CD4-positive, alpha-beta T cell treated with Interleukin-21 for 1 hour (primary cell): ENCODE measurements around the gene PARD3.

Experiments used
- DNase-seq: peaks from one replicate; pipeline ENCODE4 v3.0.0-alpha.2; 2020

Gene PARD3

DNA sequence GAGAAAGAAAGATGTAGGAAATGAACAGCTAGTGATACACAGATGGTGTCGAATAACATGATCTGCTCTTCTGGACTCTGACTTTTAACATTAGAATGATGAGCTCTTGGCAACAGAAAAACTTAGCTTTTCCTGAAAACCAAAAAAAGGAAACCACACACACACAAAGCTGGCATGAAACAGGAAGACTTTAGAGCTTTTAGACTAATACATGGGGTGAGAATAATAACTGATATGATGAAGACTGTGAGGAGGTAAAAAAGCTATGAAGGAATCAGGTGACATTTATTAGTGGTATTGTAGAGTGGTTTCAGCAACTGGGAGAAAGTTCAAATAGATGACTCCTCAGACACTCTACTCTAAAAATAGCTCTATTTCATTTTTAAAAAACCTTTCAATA lies 491.9 kb downstream of the PARD3 start:
- DNase-seq = no peak

DNA sequence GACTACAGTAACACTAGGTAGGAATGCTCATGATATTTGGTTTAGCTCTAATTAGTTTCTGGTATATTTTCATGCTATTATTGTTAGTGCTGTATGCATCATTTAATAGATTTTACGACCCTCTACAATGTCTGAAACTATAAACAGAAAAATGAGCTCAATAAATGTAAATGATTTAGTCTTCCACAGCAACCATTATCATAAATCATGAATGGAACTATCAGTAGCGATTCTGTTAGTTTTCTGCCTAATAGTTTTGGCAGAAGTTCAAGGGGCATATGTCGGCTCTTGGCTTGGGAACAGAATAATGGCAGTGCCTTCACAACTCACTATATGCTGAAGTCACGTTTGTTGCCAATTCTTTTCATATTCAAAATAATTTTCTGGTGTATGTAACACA lies 494.8 kb downstream of the PARD3 start:
- no peak for DNase-seq

DNA sequence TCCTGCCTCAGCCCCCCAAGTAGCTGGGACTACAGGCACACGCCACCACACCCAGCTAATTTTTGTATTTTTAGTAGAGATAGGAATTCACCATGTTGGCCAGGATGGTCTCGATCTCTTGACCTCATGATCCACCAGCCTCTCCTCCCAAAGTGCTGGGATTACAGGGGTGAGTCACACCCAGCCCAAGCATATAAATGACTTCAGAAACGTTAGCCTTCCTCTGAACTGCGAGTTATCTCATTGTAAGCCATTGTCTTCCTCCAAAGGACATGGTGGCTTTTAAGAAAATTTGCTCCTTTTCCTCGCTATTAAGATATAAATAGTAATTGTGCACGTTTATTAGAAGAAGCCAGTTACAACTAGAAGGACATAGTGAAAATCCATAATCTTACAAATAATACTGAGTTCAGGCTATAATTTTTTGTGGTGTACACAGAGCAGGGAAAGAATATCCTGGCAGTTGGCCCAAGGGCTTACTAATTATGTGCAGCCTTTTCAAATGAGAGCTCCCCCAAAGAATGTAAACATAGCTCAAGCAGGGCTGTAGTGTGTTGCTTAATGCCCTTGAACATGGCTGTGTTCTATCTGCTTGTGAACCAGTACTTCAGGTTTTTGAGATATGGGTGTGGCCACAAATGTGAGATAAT lies 495.8 kb downstream of the PARD3 start:
- DNase-seq = no peak

DNA sequence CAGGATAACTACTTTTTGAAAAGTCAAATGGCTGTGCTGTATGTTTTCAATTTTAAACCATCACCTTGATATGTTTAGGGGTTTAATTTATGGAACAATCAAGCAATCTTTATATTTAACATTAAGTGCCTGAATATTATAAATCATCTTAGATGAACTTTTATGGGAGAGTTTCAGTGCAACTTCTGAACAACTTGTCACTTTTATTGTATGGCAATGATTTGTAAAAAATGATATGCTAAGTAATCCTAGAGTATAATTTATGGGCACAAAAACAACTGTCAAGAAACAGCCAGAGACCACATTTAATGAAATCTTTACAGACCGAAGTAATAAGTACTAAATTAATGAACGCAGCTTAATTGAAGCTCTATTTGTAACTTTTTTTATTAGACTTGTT lies 498.9 kb downstream of the PARD3 start:
- DNase-seq = no peak

DNA sequence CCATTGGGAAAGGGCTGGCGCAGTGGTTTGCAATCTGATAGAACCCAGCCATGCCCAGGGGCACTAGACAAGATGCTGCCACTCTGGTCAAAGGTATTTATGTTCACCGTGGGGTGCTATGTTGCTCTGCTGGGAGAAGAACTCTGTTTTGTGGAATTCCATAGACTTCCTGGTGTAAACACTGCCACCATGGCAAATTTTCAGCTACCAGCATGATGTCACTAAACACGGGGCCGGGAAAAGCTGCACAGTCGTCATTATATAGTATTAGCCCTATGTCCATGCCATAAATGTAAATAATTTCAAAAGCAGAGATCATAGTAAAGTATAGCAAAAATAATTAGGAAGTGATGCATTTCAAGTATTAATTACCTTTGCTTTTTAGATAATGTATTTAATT lies 500.6 kb downstream of the PARD3 start:
- no peak for DNase-seq

DNA sequence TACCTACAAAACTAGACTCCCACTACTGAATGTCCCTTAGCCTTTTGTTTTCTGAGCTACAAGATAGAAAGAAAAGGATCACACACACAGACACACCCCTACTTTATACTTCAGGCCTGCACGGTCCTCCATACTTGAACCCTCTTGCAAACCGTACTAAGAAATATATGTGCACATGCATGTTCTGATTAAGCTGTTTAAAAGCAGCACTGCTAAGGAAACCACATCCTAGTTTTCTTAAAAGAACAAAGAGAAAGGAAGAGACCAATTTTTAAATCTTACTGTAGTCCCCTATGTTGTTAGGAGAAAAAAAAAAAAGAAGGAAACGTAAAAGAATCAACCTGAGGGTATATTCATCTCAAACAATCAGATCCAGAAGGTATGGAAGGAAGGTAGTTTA lies 501.2 kb downstream of the PARD3 start:
- DNase-seq = no peak

DNA sequence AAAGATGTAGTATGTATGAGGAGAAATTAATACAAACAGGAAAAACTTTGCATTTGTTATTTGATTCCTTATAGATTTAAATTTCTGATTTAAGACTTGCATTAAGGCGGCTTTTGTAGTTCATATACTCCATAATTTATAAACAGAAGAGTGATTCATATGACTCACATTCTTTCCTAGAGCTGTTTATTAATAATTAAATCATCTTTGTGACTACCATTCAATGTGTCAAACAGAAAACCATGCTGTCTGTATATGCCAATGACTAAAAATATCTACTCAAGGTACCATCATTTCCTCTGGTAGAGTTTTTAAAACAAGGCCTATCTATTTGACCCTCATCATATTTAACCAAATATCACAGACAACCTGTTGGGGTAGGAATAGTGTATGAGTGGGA lies 501.7 kb downstream of the PARD3 start:
- no peak for DNase-seq

DNA sequence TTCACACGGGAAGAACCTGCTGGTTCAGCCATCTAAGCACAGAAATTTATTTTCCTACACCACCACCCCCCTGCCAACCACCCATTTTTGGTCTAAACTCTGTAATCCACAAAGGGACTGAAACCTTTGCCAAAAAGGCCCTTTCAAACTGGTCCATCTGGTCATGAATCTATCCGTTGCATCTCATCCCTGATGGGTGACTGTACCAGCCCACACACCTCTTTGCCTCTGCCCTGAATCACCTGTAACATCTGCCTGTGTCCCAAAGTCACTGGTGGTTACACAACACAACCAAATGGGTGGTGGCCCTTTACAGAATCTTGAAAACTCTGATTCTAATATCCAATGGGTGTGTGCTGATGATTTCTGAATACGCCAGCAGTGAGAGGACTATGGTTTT lies 503.4 kb downstream of the PARD3 start:
- DNase-seq = no peak

DNA sequence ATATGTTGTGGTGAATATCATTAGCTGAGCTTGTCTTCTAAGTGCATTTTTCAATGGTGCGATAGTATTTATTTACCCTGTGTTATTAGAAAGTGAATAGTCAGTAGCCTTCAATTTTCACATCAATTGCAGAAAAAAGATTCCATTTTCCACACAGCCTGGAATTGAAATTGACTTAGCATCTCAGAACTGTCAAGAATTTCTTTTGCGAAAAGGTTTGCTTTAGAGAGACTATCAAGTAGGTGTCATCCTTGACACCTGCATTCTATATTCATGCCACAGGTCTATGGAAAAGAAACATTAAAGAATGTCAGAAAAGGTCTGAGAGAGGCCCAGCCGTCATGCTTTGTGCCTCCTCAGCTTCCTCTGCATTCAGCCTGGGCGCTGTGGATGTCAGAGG lies 504.9 kb downstream of the PARD3 start:
- DNase-seq = no peak

DNA sequence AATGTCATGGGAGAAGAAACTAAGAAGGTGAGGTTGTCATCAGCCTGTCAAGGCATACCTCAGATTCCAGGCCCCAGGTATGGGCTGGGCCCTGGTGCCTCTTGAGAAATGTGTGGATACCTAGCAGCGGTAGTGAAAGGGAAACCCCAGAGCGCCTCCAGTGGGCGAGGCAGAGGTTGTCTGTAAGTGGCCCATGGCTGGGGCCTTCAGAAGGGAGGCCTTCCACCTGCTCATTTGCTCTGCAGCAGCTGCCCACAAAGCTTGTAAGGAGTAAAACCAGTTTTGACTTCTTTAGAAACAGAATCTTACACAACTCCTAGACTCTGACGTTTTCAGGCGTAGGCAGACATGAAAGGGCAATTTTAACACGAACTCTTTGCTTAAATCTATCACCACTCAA lies 509.9 kb downstream of the PARD3 start:
- no peak for DNase-seq

DNA sequence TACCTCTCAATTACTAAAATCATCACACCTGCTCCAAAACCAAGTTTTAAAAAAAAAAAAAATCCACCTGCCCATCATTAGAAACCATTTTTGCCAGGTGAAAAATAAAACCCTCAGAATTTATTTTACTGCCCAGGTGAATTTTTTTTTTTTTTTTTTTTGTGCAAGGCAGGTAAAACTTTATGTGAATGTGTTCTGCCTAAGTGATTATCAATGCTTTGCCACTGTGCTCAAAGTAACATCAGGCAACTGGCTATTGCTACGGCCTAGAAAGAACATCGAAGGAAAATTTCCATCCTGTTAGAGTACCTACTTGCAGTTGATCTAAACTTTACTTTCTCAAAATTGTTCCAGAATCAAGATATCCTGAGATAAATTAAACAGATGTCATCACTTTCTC lies 512.1 kb downstream of the PARD3 start:
- no peak for DNase-seq

DNA sequence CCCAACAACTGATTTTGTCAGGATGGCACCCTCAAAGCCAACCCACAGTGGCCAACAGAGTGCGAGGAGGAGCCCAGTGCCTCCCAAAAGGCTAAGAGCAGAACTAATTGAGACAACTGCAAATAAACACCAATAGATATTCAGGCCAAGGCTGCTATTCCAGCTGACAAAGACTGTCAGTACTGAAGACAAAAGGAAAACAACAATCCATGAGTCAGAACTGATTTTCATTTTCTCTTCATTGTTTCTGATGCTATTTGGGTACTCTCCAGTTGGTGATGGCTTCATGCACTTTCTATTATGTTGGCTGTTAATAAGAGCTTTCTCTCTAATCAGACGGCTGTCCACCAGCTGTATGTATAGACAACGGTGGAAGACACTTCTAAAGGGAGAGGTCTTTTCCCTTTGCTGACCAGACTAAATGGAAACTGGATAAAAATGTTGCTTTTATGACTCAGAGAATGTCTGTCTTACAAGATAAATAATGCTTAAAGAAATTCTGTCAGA lies 515.9 kb downstream of the PARD3 start:
- no peak for DNase-seq

DNA sequence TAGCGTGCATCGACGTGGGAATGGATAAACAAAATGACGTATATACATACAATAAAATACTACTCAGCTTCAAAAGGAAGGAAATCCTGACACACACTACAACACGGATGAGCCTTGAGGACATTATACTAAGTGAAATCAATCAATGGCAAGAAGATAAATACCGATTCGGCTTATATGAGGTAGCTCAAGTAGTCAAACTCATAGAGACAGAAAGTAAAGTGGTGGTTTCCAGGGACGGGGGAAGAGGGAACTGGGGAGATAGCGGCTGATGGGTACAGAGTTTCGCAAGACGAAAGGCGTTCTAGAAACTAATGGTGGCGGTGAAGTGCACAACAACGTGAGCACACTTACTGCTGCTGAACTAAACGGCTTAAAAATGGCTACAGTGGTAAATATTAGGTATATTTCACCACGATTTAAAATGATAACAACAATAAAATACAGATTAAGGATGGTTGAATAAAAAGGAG lies 516.7 kb downstream of the PARD3 start:
- no peak for DNase-seq

DNA sequence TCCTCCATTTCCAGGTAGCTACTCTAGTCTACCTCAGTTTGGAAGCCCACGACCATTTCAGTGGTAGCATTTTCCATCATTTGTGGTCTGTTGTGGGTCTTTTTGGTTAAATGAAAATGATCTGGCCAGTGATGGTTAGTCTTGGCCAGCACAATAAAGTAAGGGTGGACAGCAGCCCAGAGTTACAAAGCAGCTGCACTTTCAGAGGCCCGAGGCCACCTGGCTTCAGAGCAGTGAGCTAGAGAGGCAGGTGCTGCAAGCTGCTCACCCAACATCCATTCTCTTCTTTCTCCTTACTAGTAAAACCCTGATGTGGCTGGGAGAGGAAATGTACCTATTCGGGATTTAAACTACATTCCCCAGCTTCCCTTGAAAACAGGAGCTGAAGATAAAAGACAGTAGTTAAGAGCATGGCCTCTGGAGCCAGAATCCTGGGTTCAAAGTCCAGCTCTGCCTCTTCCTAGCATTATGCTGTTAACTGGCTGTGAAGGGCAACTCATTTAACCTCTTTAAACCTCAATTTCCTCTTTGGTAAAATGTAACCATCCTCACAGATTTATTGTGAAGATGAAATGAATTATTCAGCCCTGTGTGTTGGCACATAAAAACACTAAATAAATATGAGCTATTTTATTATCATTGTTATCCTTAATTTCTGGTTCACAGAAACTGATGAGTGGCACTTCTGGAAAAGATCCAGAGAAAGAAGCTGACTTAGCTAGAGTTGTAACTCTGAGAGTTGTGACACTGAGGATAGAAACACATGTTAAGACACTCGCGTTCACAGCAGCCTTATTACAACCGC lies 517.4 kb downstream of the PARD3 start:
- no peak for DNase-seq

DNA sequence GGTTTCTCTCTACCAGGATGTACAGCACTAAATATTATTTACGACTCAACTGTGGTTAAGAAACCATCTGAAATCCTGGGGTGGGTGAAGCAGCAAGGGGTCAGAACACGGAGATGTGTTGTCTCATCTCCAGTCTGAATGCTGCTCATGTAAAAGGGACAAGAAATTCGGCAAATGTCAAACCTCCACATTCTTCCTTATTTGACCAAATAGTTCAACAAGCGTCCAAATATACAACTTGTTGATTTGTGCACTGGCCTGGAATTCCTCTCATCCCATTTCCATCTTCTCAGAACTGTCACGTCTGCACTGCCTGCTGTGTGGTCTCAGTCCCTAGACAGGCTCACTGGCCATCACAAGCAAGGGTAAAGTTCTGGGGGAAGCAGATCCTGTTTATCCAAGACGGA lies 520.0 kb downstream of the PARD3 start:
- no peak for DNase-seq

DNA sequence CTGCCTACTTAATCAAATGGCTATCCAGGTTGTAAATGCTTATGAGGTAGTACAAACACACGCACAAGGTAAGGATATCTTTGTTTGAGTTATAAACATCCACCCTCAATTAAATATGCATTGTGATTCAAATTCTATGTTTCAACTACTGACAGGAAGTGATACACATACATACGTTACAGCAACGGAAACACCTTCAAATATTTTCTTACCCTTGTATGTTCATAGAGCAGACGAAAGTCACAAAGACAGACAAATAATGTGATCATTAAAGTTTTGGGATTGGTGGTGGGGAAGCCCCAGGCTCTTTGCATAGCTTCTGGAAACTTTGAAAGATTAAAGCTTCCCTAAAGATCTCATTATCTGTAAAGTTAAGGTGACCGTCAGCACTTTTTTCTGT lies 521.0 kb downstream of the PARD3 start:
- DNase-seq = no peak

DNA sequence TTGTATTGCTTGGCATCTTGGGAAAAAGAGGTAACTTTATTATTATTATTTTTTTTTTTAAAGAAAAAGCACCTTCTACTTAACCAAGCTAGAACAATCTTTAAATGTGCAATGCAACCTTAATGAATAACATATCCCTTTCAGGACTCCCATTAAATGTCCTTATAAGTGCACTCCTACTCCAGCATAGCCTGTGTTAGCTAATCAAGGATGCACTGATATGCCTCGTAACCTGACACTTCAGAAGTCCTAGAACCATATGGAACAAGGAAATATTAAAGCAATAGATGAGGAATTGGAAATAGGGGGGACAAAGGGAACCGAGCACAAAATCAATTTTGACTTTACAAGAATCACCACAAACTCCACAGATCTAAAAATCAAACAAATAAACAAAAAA lies 522.4 kb downstream of the PARD3 start:
- DNase-seq = no peak

DNA sequence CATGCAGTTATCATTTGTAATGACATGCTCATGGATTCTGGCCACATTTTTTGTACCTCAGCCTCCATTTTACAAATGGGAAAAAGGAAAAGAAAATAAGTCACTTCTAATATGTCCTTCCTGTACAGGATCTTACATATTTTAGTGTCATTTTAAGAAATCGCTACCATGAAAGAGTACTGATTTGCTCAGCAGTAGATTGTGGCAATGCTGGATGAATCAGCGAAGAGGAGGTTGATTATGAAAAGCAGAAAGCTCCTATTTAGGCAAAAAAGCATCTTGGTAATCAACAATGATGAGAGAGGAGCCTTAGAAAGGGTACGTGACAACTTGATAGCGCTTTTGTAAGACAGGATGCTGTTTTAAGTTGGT lies 522.9 kb downstream of the PARD3 start:
- DNase-seq = no peak

DNA sequence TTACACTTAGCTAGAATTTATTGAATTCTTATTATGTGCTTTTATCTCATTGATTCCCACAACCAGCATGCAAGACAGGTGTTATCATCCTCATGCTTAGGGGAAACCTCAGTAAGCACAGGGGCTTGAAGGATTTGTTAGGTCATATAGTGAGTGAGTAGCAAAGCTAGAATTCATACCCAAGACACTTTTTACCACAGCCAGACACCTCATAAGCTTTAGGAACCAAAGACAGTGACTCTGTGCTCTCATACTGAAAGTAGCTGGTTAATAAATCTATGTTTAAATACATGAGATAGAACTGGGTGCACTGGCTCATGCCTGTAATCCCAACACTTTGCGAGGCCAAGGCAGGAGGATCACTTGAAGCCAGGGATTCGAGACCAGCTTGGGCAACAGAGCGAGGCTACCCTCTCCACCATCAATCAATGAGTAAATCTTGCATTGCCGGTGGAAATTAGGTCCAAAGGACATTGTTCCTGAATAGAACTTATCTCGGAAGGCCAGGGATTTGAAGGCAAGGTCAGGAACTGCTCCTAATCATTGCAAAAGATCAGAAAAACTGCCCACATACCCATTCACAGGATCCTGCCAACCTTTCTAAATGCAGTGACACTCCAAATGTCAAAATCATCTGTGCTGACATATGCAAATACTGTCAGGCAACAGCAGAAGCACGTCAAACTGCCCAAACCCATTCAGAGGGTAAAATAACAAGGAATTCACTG lies 523.5 kb downstream of the PARD3 start:
- DNase-seq = no peak

DNA sequence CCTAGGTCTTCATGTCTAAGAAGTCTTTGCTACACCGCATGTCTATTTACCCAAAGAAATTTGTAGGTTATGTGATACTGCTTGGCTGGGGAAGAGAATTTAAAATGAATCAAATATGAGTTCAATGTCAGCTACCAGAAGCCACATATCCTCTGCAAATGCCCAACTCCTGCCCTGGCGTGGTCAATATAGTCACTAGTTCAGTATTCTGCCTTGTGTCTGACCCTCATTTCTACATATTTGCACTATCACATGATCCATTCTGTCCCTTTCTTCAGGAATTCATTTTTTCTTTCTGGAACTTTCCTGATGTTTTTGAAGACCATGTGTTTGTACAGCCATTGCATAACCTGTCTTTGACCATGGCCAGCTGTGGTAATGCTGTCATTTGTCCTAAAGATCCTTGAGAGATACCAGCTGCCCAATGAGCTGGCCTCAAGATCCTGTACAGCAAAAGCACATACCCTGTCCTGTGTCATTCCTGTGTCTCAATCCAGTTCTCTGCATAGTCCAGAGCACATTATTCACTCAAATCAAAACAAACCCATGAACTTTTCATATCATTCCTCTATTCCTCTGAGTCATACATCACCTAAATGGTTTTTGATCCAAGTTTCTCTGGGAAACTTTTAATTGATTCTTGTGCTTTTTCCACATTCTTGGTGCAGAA lies 524.5 kb downstream of the PARD3 start:
- no peak for DNase-seq

DNA sequence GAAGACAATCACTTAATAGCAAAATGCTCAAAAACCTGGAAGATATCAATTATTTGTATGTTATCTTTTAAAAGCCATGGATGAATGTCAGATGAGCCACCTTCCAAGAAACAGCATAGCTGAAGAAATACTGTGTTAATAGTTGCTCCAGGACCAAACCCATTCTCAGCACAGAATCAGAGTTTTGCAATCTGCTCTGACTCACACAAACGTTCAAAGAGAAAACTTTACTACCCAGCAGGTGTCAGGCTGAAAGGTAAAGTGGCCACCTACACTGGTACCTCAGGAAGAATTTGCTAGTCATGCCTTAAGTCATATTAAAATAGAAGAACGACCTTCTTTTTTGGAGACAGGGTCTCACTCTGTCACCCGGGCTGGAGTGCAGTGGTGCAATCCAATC lies 526.5 kb downstream of the PARD3 start:
- DNase-seq = no peak

DNA sequence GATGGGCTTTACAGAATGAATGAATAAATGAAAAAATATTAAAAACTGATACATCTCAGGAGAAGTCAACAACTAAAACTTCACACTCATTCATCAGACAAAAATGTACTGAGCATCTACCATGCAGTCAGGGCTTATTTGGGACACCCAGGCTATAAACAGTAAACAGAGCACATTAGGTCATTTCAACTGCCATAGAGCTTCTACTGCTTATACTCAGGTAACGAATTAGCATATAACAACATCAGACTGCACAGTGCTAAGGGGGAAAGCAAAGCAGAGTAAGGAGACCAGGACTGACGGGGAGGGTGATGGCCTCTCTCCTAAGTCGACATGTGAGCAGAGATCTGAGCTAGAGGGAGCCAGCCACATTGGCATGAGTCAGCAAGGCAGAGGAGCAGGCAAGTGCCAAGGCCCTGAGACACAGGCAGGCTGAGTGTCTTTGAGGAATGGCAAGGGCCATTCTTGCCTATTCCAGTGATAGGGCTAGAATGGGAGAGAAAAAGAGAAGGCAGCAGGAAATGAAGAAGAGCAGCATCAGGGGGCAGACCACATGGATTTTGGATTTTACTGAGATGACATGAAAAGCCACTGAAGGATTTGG lies 528.9 kb downstream of the PARD3 start:
- DNase-seq = no peak
